PC-3 (cell line): ENCODE data around the gene ACADM.

Experiments used
- CTCF ChIP-seq: fragments of 300-600 bp; sonication (generic); conservative IDR thresholded peaks from 2 replicates; pipeline ENCODE4 v1.5.1; 2017; ENCODE audit warnings: antibody characterized with exemption, low read depth, mild to moderate bottlenecking, low read length
- EZH2 ChIP-seq: fragments of 300-600 bp; sonication (generic); IDR thresholded peaks from one replicate; pipeline ENCODE4 v1.6.1; 2017; ENCODE audit warnings: antibody characterized with exemption, mild to moderate bottlenecking, low read length; ENCODE audit not compliant: unreplicated experiment
- EZH2phosphoT487 ChIP-seq: fragments of 300-600 bp; sonication (generic); IDR thresholded peaks from 2 replicates; pipeline ENCODE4 v1.6.1; 2018; ENCODE audit warnings: mild to moderate bottlenecking, antibody characterized with exemption, low read length, borderline replicate concordance

GRCh38 chr1:75795703-75796193 lies 71.2 kb downstream of the ACADM start:
- TF ChIP-seq EZH2 = no peak
- TF ChIP-seq CTCF = no peak
- no peak for TF ChIP-seq EZH2phosphoT487
